ENCODE measurements around the gene EFNA4.

EFNA4 gene

GRCh38 chr1:155052439-155053395, 10.8 kb upstream of the EFNA4 start:
- DNase-seq (ENCODE audit: low spot score) = peak; percentile 46

GRCh38 chr1:155053531-155054105, 9.9 kb upstream of the EFNA4 start:
- DNase-seq (ENCODE audit: low spot score) = no peak

- no peak for DNase-seq (ENCODE audit: low spot score)
Observed at GRCh38 chr1:155057104-155057503, 6.4 kb upstream of the EFNA4 start.

GRCh38 chr1:155057788-155058211, 5.7 kb upstream of the EFNA4 start:
- DNase-seq (ENCODE audit: low spot score) = no peak

- DNase-seq (ENCODE audit: low spot score) = no peak
Observed at GRCh38 chr1:155060736-155061135, 2.8 kb upstream of the EFNA4 start.

GRCh38 chr1:155061381-155062150, 2.0 kb upstream of the EFNA4 start:
- peak; percentile 95 for DNase-seq (ENCODE audit: low spot score)

GRCh38 chr1:155062151-155062686, 1.3 kb upstream of the EFNA4 start:
- DNase-seq (ENCODE audit: low spot score) = no peak

- DNase-seq (ENCODE audit: low spot score) = peak; percentile 79
Observed at GRCh38 chr1:155062702-155063411, 683 bp upstream of the EFNA4 start.

GRCh38 chr1:155064111-155064831, 731 bp downstream of the EFNA4 start:
- DNase-seq (ENCODE audit: low spot score) = no peak

- no peak for DNase-seq (ENCODE audit: low spot score)
Observed at GRCh38 chr1:155064832-155065429, 1.4 kb downstream of the EFNA4 start.

GRCh38 chr1:155066777-155067176, 3.2 kb downstream of the EFNA4 start:
- DNase-seq (ENCODE audit: low spot score) = no peak

GRCh38 chr1:155068599-155068998, 5.1 kb downstream of the EFNA4 start:
- DNase-seq (ENCODE audit: low spot score) = no peak

GRCh38 chr1:155069551-155070157, 6.1 kb downstream of the EFNA4 start:
- DNase-seq (ENCODE audit: low spot score) = no peak

GRCh38 chr1:155070158-155070621, 6.7 kb downstream of the EFNA4 start:
- no peak for DNase-seq (ENCODE audit: low spot score)

- DNase-seq (ENCODE audit: low spot score) = peak; percentile 84
Observed at GRCh38 chr1:155070721-155071569, 7.4 kb downstream of the EFNA4 start.

- no peak for DNase-seq (ENCODE audit: low spot score)
Observed at GRCh38 chr1:155071701-155072100, 8.2 kb downstream of the EFNA4 start.

GRCh38 chr1:155072531-155073289, 9.2 kb downstream of the EFNA4 start:
- DNase-seq (ENCODE audit: low spot score) = no peak
